HCT116 (cell line): ENCODE results near the gene MYBPC3. TPM values are rescaled to one million over a fixed set of nuclear protein-coding genes. Genes with fewer than 3 reads are reported as not detected.

Experiments used
- ATAC-seq: fragments of 200-7000 bp; cut with Tn5 transposase; 2 replicates; pipeline ENCODE4 v1.9.1; 2020; ENCODE audit warnings: mild to moderate bottlenecking, moderate library complexity
- BruUV-seq: library from RNA; stranded (reverse); fragments of 400-500 nt; replicated peaks from 2 replicates; lab custom pipeline; 2021; lab: Mats Ljungman, UMichigan
- CTCF ChIA-PET: fragments of 300-600 bp; sonication (Branson Sonifier 250); formaldehyde crosslinking; loops from one replicate; lab custom pipeline; 2021; ENCODE audit warnings: antibody characterized with exemption; lab: Charles Lee
- POLR2A ChIA-PET: fragments of 300-600, 350-600 bp; sonication (Branson Sonifier 250); formaldehyde crosslinking; loops from one replicate; lab custom pipeline; 2021; ENCODE audit warnings: antibody characterized with exemption; lab: Charles Lee
- RAD21 ChIA-PET, 2 experiments: fragments of 300-600 bp; sonication (Branson Sonifier 250); formaldehyde crosslinking; loops; one replicate each; lab custom pipeline; 2023; ENCODE audit warnings: low total read pairs in 2 of 2; ENCODE audit not compliant: uncharacterized antibody in 2 of 2, unreplicated experiment in 2 of 2, low non-redundant PET in 1 of 2; lab: Charles Lee
- DNase-seq: peaks from one replicate; pipeline ENCODE4 v3.0.0-alpha.2; 2010; ENCODE audit warnings: low read depth, low spot score
- H2AFZ ChIP-seq: fragments of 200-600 bp; shearing (Covaris generic), sonication (generic); 2 replicates; pipeline ENCODE4 v1.6.1; 2017; ENCODE audit warnings: low read depth, mixed run types, mixed read lengths, antibody characterized with exemption, low read length; ENCODE audit not compliant: poor library complexity, severe bottlenecking
- H3K27ac ChIP-seq: 2 replicates; pipeline ENCODE4 v1.5.1; 2012; ENCODE audit warnings: low read depth, low read length
- H3K27me3 ChIP-seq: fragments of 200-600 bp; sonication (generic); 2 replicates; pipeline ENCODE4 v1.6.1; 2016; ENCODE audit warnings: mixed run types, low read length, mixed read lengths; ENCODE audit not compliant: insufficient read depth
- H3K36me3 ChIP-seq, 2 experiments: fragments of 200-500 bp in 1 of 2; fragments of 200-600 bp in 1 of 2; sonication (Bioruptor generic) in 1 of 2; sonication (generic) in 1 of 2; 2 replicates each; pipeline versions ENCODE4 v1.5.1 to v1.6.1; 2014 to 2016; ENCODE audit warnings: low read length in 2 of 2, inconsistent platforms in 1 of 2, mixed read lengths in 1 of 2, mixed run types in 1 of 2; ENCODE audit not compliant: insufficient read depth in 2 of 2, control insufficient read depth in 1 of 2
- H3K4me1 ChIP-seq, 2 experiments: fragments of 200-600 bp in 1 of 2; sonication (generic) in 1 of 2; 2 replicates each; pipeline versions ENCODE4 v1.5.1 to v1.6.1; 2012 to 2017; ENCODE audit warnings: low read length in 2 of 2, inconsistent platforms in 1 of 2, mild to moderate bottlenecking in 1 of 2, mixed read lengths in 1 of 2, mixed run types in 1 of 2, moderate library complexity in 1 of 2; ENCODE audit not compliant: insufficient read depth in 2 of 2, control insufficient read depth in 1 of 2
- H3K4me2 ChIP-seq: fragments of 200-600 bp; sonication (generic); 2 replicates; pipeline ENCODE4 v1.6.1; 2017; ENCODE audit warnings: mixed run types, low read length, mixed read lengths
- H3K4me3 ChIP-seq, 2 experiments: fragments of 200-600 bp in 1 of 2; sonication (generic) in 1 of 2; replicated peaks in 1 of 2; 2 replicates each; pipeline ENCODE4 v1.5.1; 2011 to 2016; ENCODE audit warnings: low read length in 2 of 2, control low read depth in 1 of 2, low read depth in 1 of 2, mild to moderate bottlenecking in 1 of 2, mixed read lengths in 1 of 2, mixed run types in 1 of 2
- H3K79me2 ChIP-seq: fragments of 200-600 bp; sonication (generic); 2 replicates; pipeline ENCODE4 v1.6.1; 2017; ENCODE audit warnings: mild to moderate bottlenecking, mixed run types, low read length, moderate library complexity, mixed read lengths; ENCODE audit not compliant: insufficient read depth
- H3K9ac ChIP-seq: fragments of 200-600 bp; sonication (generic); 2 replicates; pipeline ENCODE4 v1.6.1; 2016; ENCODE audit warnings: low read length, mixed read lengths
- H3K9me2 ChIP-seq: fragments of 200-600 bp; sonication (generic), shearing (Covaris generic); 2 replicates; pipeline ENCODE4 v1.6.1; 2017; ENCODE audit warnings: mixed run types, mild to moderate bottlenecking, moderate library complexity; ENCODE audit not compliant: insufficient read depth
- H3K9me3 ChIP-seq, 2 experiments: fragments of 200-500 bp in 1 of 2; fragments of 200-600 bp in 1 of 2; sonication (Bioruptor generic) in 1 of 2; sonication (generic) in 1 of 2; 2 replicates each; pipeline ENCODE4 v1.6.1; 2014 to 2017; ENCODE audit warnings: low read length in 2 of 2, mixed read lengths in 2 of 2, inconsistent platforms in 1 of 2, low read depth in 1 of 2, mild to moderate bottlenecking in 1 of 2, mixed run types in 1 of 2, moderate library complexity in 1 of 2; ENCODE audit not compliant: control insufficient read depth in 1 of 2, insufficient read depth in 1 of 2
- H4K20me1 ChIP-seq: fragments of 200-600 bp; sonication (generic), shearing (Covaris generic); 2 replicates; pipeline ENCODE4 v1.6.1; 2017; ENCODE audit warnings: mixed run types, mild to moderate bottlenecking, moderate library complexity; ENCODE audit not compliant: insufficient read depth
- CBX3 ChIP-seq: IDR thresholded peaks from 2 replicates; pipeline ENCODE4 v1.6.1; 2012; ENCODE audit warnings: low read depth
- CEBPB ChIP-seq: IDR thresholded peaks from 2 replicates; pipeline ENCODE4 v1.6.1; 2012; ENCODE audit warnings: low read depth
- CTCF ChIP-seq, 3 experiments: fragments of 200-600 bp in 1 of 3; sonication (generic) in 1 of 3; IDR thresholded peaks in 2 of 3; conservative IDR thresholded peaks in 1 of 3; 2 replicates each; pipeline ENCODE4 v1.5.1; 2012 to 2017; ENCODE audit warnings: low read depth in 2 of 3, low read length in 2 of 3, antibody characterized with exemption in 1 of 3, borderline replicate concordance in 1 of 3, control low read depth in 1 of 3, mild to moderate bottlenecking in 1 of 3, mixed read lengths in 1 of 3, mixed run types in 1 of 3, moderate library complexity in 1 of 3; ENCODE audit not compliant: insufficient read depth in 1 of 3
- EGR1 ChIP-seq: IDR thresholded peaks from 2 replicates; pipeline ENCODE4 v1.6.1; 2012; ENCODE audit warnings: low read depth
- EZH2 ChIP-seq: fragments of 200-600 bp; sonication (generic); IDR thresholded peaks from 2 replicates; pipeline ENCODE4 v1.6.1; 2017; ENCODE audit warnings: antibody characterized with exemption, mixed run types
- EZH2phosphoT487 ChIP-seq: fragments of 200-600 bp; IDR thresholded peaks from 2 replicates; pipeline ENCODE4 v1.6.1; 2018; ENCODE audit warnings: antibody characterized with exemption, borderline replicate concordance
- FOSL1 ChIP-seq: IDR thresholded peaks from 2 replicates; pipeline ENCODE4 v1.6.1; 2012; ENCODE audit warnings: low read depth
- JUND ChIP-seq: IDR thresholded peaks from 2 replicates; pipeline ENCODE4 v1.6.1; 2012
- POLR2A ChIP-seq: IDR thresholded peaks from 2 replicates; pipeline ENCODE4 v1.7.0; 2011; ENCODE audit warnings: borderline replicate concordance; ENCODE audit not compliant: insufficient read depth, insufficient read length; ENCODE audit errors: extremely low read depth
- POLR2AphosphoS5 ChIP-seq: IDR thresholded peaks from 2 replicates; pipeline ENCODE4 v1.6.1; 2011; ENCODE audit warnings: mild to moderate bottlenecking, low read depth, low read length, moderate library complexity
- SP1 ChIP-seq: IDR thresholded peaks from 2 replicates; pipeline ENCODE4 v1.6.1; 2012; ENCODE audit warnings: low read depth
- SRF ChIP-seq: IDR thresholded peaks from 2 replicates; pipeline ENCODE4 v1.6.1; 2012; ENCODE audit warnings: low read depth
- TCF7L2 ChIP-seq: IDR thresholded peaks from 2 replicates; pipeline ENCODE4 v1.7.0; 2011; ENCODE audit warnings: borderline replicate concordance, inconsistent platforms; ENCODE audit not compliant: insufficient read depth, insufficient read length; ENCODE audit errors: extremely low read depth
- YY1 ChIP-seq: IDR thresholded peaks from 2 replicates; pipeline ENCODE4 v1.6.1; 2011; ENCODE audit warnings: low read length, low read depth, moderate library complexity, mild to moderate bottlenecking; ENCODE audit not compliant: insufficient replicate concordance; ENCODE audit errors: extremely low read depth
- ZFX ChIP-seq: fragments of 450-650 bp; IDR thresholded peaks from 2 replicates; pipeline ENCODE4 v1.6.1; 2017
- ZNF274 ChIP-seq: fragments of 200-500 bp; sonication (Bioruptor generic); IDR thresholded peaks from 2 replicates; pipeline ENCODE4 v1.6.1; 2014; ENCODE audit warnings: mild to moderate bottlenecking, low read depth, low read length, inconsistent platforms
- intact Hi-C: fragments of 100-400 bp; cut with micrococcal nuclease; formaldehyde crosslinking; loops from 2 replicates; pipeline ENCODE4 v1.10.0; 2022
- total RNA-seq: library from RNA; stranded (reverse); gene quantifications from one replicate; pipeline ENCODE4 v1.2.1, GENCODE V29; 2021; ENCODE audit not compliant: unreplicated experiment
- TF ChIP-seq, protein P1 (sequence below): IDR thresholded peaks from 2 replicates; pipeline ENCODE4 v1.6.1; 2012; ENCODE audit warnings: low read depth

Gene MYBPC3
- total RNA-seq, 1 experiment from 2014 or later = 0.25 TPM

GRCh38 chr11:47299078-47299477, 53.4 kb downstream of the MYBPC3 start:
- DNase-seq = no peak
- Histone ChIP-seq H3K27ac (no peak overlapping the region), H3K4me1 (no peaks in the 10 kb centered on the region), H3K9me2 (no peaks in the 10 kb centered on the region), H3K9me3 (peaks cover 3% of the 10 kb centered on the region in 2 experiments; a peak in 1 of 4 replicates), H2AFZ (no peak overlapping the region), H3K4me2 (no peak overlapping the region), H4K20me1 (no peaks in the 10 kb centered on the region), H3K79me2 (no peaks in the 10 kb centered on the region), H3K27me3 (no peaks in the 10 kb centered on the region), H3K36me3 (peaks cover 37 to 42% of the 10 kb centered on the region in 2 experiments), H3K4me3 (no peak overlapping the region)
- RAD21 ChIA-PET = no interaction called here
- intact Hi-C loops = no loop called here
- ATAC-seq = no peak
- CTCF ChIA-PET = no interaction called here
- BruUV-seq = no TSS peak
- POLR2A ChIA-PET = no interaction called here
- TF ChIP-seq POLR2AphosphoS5 (no peak), ZFX (no peak), TCF7L2 (no peak), JUND (no peak), CBX3 (no peak), EZH2 (no peak), SRF (no peak), CTCF (IDR thresholded peaks at IDR 0.05 in 2 of 3, conservative IDR thresholded peaks at IDR 0.05 in 1 of 3; ENCODE audit: borderline replicate concordance in 1 of 3, insufficient read depth in 1 of 3, low read depth in 2 of 3, low read length in 2 of 3) (no peak), YY1 (no peak), ZNF274 (no peak), SP1 (no peak), EZH2phosphoT487 (no peak), CEBPB (no peak), FOSL1 (no peak), POLR2A (no peak), EGR1 (no peak)
- TF ChIP-seq, protein P1, sequence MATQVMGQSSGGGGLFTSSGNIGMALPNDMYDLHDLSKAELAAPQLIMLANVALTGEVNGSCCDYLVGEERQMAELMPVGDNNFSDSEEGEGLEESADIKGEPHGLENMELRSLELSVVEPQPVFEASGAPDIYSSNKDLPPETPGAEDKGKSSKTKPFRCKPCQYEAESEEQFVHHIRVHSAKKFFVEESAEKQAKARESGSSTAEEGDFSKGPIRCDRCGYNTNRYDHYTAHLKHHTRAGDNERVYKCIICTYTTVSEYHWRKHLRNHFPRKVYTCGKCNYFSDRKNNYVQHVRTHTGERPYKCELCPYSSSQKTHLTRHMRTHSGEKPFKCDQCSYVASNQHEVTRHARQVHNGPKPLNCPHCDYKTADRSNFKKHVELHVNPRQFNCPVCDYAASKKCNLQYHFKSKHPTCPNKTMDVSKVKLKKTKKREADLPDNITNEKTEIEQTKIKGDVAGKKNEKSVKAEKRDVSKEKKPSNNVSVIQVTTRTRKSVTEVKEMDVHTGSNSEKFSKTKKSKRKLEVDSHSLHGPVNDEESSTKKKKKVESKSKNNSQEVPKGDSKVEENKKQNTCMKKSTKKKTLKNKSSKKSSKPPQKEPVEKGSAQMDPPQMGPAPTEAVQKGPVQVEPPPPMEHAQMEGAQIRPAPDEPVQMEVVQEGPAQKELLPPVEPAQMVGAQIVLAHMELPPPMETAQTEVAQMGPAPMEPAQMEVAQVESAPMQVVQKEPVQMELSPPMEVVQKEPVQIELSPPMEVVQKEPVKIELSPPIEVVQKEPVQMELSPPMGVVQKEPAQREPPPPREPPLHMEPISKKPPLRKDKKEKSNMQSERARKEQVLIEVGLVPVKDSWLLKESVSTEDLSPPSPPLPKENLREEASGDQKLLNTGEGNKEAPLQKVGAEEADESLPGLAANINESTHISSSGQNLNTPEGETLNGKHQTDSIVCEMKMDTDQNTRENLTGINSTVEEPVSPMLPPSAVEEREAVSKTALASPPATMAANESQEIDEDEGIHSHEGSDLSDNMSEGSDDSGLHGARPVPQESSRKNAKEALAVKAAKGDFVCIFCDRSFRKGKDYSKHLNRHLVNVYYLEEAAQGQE = no peak
- TF ChIP-seq, all 23 proteins: peak for 0
- H3K9ac ChIP-seq = no peak overlapping the region
